AG09309 (cell line): ENCODE results near the gene AQP6.

ENCODE experiments used
- DNase-seq: peaks from one replicate; pipeline ENCODE4 v3.0.0-alpha.2; 2010; ENCODE audit warnings: low read depth
- H3K4me3 ChIP-seq: 2 replicates; pipeline ENCODE4 v1.5.1; 2011; ENCODE audit warnings: mild to moderate bottlenecking, low read depth, low read length, moderate library complexity; ENCODE audit not compliant: control insufficient read depth
- CTCF ChIP-seq: IDR thresholded peaks from 2 replicates; pipeline ENCODE4 v1.5.1; 2011; ENCODE audit warnings: mild to moderate bottlenecking, low read depth, low read length, inconsistent platforms; ENCODE audit not compliant: insufficient read depth, control insufficient read depth; ENCODE audit errors: missing control alignments

Gene AQP6

GRCh38 chr12:49929581-49929980 lies 43.2 kb upstream of the AQP6 start:
- TF ChIP-seq CTCF, result no peak
- H3K4me3 ChIP-seq, result no peak overlapping the region
- no peak for DNase-seq

GRCh38 chr12:49930515-49931288 lies 42.0 kb upstream of the AQP6 start:
- no peak for TF ChIP-seq CTCF
- DNase-seq, result no peak
- H3K4me3 ChIP-seq, result no peak overlapping the region

GRCh38 chr12:49932023-49932422 lies 40.7 kb upstream of the AQP6 start:
- no peak for DNase-seq
- no peak overlapping the region for H3K4me3 ChIP-seq
- no peak for TF ChIP-seq CTCF

GRCh38 chr12:49932533-49933130 lies 40.1 kb upstream of the AQP6 start:
- no peak overlapping the region for H3K4me3 ChIP-seq
- TF ChIP-seq CTCF, result no peak
- DNase-seq, result no peak

GRCh38 chr12:49933796-49934195 lies 39.0 kb upstream of the AQP6 start:
- no peak for DNase-seq

GRCh38 chr12:49934505-49934904 lies 38.2 kb upstream of the AQP6 start:
- DNase-seq, result no peak
- TF ChIP-seq CTCF, result no peak
- no peak overlapping the region for H3K4me3 ChIP-seq

More at GRCh38 chr12:49933796-49934195, 39.0 kb upstream of the AQP6 start:
- H3K4me3 ChIP-seq, result no peak overlapping the region
- TF ChIP-seq CTCF, result no peak
